ENCODE data around the gene BICD1.

DNA sequence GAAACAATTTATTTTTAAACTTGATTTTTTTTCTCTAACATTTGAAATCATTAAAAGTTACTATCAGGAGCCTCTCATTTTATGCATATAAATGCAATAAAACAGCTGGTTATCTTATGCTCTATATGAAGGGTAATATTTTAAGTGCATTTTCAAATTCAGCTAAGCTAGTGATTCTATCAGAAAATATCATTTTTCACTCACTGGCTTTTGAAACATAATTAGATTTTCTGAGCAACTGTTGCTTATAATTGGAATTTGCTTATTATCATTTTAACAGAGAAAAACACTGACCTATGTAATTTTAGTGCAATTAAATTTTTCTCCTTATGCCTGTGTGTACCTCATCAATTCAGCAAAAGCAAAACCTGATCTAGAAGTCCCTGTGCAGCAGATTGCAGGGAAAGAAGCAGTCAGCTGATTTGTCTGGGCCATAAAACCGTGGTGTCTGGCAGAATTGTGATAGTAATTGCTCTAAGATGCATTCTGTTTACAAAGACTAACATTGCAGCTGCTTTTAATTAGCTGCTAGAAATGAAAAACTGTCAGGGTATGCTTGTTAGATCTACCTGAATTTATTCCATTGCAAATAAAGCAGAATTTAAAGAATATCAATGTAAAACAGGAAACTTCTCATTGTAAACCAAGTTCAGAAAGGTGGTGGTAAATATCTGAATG, 75.0 kb downstream of the BICD1 start:
- TF ChIP-seq, protein P1, sequence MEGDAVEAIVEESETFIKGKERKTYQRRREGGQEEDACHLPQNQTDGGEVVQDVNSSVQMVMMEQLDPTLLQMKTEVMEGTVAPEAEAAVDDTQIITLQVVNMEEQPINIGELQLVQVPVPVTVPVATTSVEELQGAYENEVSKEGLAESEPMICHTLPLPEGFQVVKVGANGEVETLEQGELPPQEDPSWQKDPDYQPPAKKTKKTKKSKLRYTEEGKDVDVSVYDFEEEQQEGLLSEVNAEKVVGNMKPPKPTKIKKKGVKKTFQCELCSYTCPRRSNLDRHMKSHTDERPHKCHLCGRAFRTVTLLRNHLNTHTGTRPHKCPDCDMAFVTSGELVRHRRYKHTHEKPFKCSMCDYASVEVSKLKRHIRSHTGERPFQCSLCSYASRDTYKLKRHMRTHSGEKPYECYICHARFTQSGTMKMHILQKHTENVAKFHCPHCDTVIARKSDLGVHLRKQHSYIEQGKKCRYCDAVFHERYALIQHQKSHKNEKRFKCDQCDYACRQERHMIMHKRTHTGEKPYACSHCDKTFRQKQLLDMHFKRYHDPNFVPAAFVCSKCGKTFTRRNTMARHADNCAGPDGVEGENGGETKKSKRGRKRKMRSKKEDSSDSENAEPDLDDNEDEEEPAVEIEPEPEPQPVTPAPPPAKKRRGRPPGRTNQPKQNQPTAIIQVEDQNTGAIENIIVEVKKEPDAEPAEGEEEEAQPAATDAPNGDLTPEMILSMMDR (IDR thresholded peaks at IDR 0.05), result no peak
- no peak for TF ChIP-seq EZH2 (IDR thresholded peaks at IDR 0.05; ENCODE audit: borderline replicate concordance, insufficient read depth, low read depth, low read length, poor library complexity, severe bottlenecking)
